SK-N-DZ (cell line): ENCODE data around the gene OR52A5. TPM values are rescaled to one million over a fixed set of nuclear protein-coding genes. Genes with fewer than 3 reads are reported as not detected.
"Not testable (repeated sequence)": the region's sequence is repeated elsewhere in the genome, so short reads cannot be mapped to it uniquely, and the experiment has no call there.

Experiments used
- DNase-seq: peaks from one replicate; pipeline ENCODE4 v3.0.0-alpha.2; 2015; ENCODE audit warnings: low spot score
- polyA plus RNA-seq, 2 experiments: library from polyadenylated mRNA; depleted of rRNA; stranded (reverse); fragments of >200 nt; gene quantifications; 2 replicates each; pipeline ENCODE4 v1.2.3, GENCODE V29; 2014

Gene OR52A5
- polyA plus RNA-seq (2014; cell fraction: cytosol; rRNA removed) = not detected in 2 replicates
- polyA plus RNA-seq (2014; cell fraction: nucleus; rRNA removed) = not detected in 2 replicates

- no peak for DNase-seq
Measured at GRCh38 chr11:5137996-5138395, at the start of gene OR52A5. Gene OR52A5, minus strand, starts transcription at chr11:5138356. Its CDS starts 5,714 bp downstream, at chr11:5132642.

- DNase-seq = no peak
Measured at GRCh38 chr11:5178046-5178837, 40.1 kb upstream of the OR52A5 start.

GRCh38 chr11:5174934-5175333 is 36.8 kb upstream of the OR52A5 start:
- DNase-seq = no peak

GRCh38 chr11:5171856-5172255 is 33.7 kb upstream of the OR52A5 start:
- no peak for DNase-seq

- DNase-seq = not testable (repeated sequence)
Measured at GRCh38 chr11:5165898-5166297, 27.7 kb upstream of the OR52A5 start.

GRCh38 chr11:5164807-5165206 is 26.7 kb upstream of the OR52A5 start:
- not testable (repeated sequence) for DNase-seq

GRCh38 chr11:5161045-5161444 is 22.9 kb upstream of the OR52A5 start:
- DNase-seq = not testable (repeated sequence)

- DNase-seq = not testable (repeated sequence)
Measured at GRCh38 chr11:5160217-5160616, 22.1 kb upstream of the OR52A5 start.

- no peak for DNase-seq
Measured at GRCh38 chr11:5159806-5160205, 21.6 kb upstream of the OR52A5 start.

- DNase-seq = no peak
Measured at GRCh38 chr11:5154657-5155056, 16.5 kb upstream of the OR52A5 start, which contains the start of gene OR52A1. Gene OR52A1, minus strand, starts transcription at chr11:5154757. Its CDS starts 2,388 bp downstream, at chr11:5152369.

- DNase-seq = no peak
Measured at GRCh38 chr11:5153574-5154431, 15.6 kb upstream of the OR52A5 start.

- DNase-seq = no peak
Measured at GRCh38 chr11:5151713-5152153, 13.6 kb upstream of the OR52A5 start.

GRCh38 chr11:5144206-5144605 is 6.0 kb upstream of the OR52A5 start:
- not testable (repeated sequence) for DNase-seq

GRCh38 chr11:5137014-5137413 is 1.1 kb downstream of the OR52A5 start:
- DNase-seq = no peak

GRCh38 chr11:5136261-5136660 is 1.9 kb downstream of the OR52A5 start:
- no peak for DNase-seq

- no peak for DNase-seq
Measured at GRCh38 chr11:5131584-5132335, 6.4 kb downstream of the OR52A5 start.

- DNase-seq = no peak
Measured at GRCh38 chr11:5129457-5129877, 8.7 kb downstream of the OR52A5 start.

- DNase-seq = no peak
Measured at GRCh38 chr11:5124891-5125620, 13.1 kb downstream of the OR52A5 start.

- DNase-seq = peak; percentile 59
Measured at GRCh38 chr11:5123802-5124521, 14.2 kb downstream of the OR52A5 start.

- DNase-seq = no peak
Measured at GRCh38 chr11:5118893-5119292, 19.3 kb downstream of the OR52A5 start.
